H9 (cell line): Measurements from ENCODE around the gene IQCF6. TPM values are rescaled to one million over a fixed set of nuclear protein-coding genes. Genes with fewer than 3 reads are reported as not detected.

ENCODE experiments used
- DNase-seq: peaks from one replicate; pipeline ENCODE4 v3.0.0-alpha.2; 2017
- H2AFZ ChIP-seq: one replicate; pipeline ENCODE4 v1.6.1; 2013; ENCODE audit warnings: mild to moderate bottlenecking, low read length, control low read depth, moderate library complexity
- H2AK5ac ChIP-seq: 2 replicates; pipeline ENCODE4 v1.6.1; 2013; ENCODE audit warnings: low read length, control low read depth, mixed read lengths; ENCODE audit not compliant: insufficient read length
- H2BK120ac ChIP-seq: one replicate; pipeline ENCODE4 v1.6.1; 2013; ENCODE audit warnings: low read depth, mild to moderate bottlenecking, low read length, control low read depth, inconsistent platforms; ENCODE audit not compliant: poor library complexity, severe bottlenecking
- H2BK12ac ChIP-seq: 2 replicates; pipeline ENCODE4 v1.6.1; 2013; ENCODE audit warnings: low read length, control low read depth, mixed read lengths, low read depth; ENCODE audit not compliant: insufficient read length
- H2BK15ac ChIP-seq: 2 replicates; pipeline ENCODE4 v1.6.1; 2013; ENCODE audit warnings: low read depth, low read length, control low read depth
- H2BK20ac ChIP-seq: one replicate; pipeline ENCODE4 v1.6.1; 2013; ENCODE audit warnings: low read depth, mild to moderate bottlenecking, low read length, control low read depth, inconsistent platforms; ENCODE audit not compliant: poor library complexity, severe bottlenecking
- H2BK5ac ChIP-seq: 2 replicates; pipeline ENCODE4 v1.6.1; 2013; ENCODE audit warnings: low read length, control low read depth, mixed read lengths; ENCODE audit not compliant: insufficient read length
- H3K14ac ChIP-seq: 2 replicates; pipeline ENCODE4 v1.6.1; 2013; ENCODE audit warnings: low read length, control low read depth; ENCODE audit not compliant: insufficient read depth
- H3K18ac ChIP-seq: 2 replicates; pipeline ENCODE4 v1.6.1; 2013; ENCODE audit warnings: low read depth, mild to moderate bottlenecking, mixed read lengths, low read length, control low read depth; ENCODE audit not compliant: insufficient read length
- H3K23ac ChIP-seq: 2 replicates; pipeline ENCODE4 v1.6.1; 2013; ENCODE audit warnings: low read length, control low read depth, mixed read lengths, low read depth; ENCODE audit not compliant: insufficient read length
- H3K23me2 ChIP-seq: 2 replicates; pipeline ENCODE4 v1.6.1; 2013; ENCODE audit warnings: low read depth, mild to moderate bottlenecking, mixed read lengths, low read length, control low read depth; ENCODE audit not compliant: insufficient read length, poor library complexity, severe bottlenecking
- H3K27ac ChIP-seq: 2 replicates; pipeline ENCODE4 v1.5.1; 2013; ENCODE audit warnings: low read length, control low read depth, mixed read lengths, low read depth; ENCODE audit not compliant: insufficient read length
- H3K27me3 ChIP-seq: 2 replicates; pipeline ENCODE4 v1.6.1; 2013; ENCODE audit warnings: low read length, control low read depth, inconsistent platforms; ENCODE audit not compliant: insufficient read depth
- H3K4ac ChIP-seq: 2 replicates; pipeline ENCODE4 v1.6.1; 2013; ENCODE audit warnings: low read depth, mild to moderate bottlenecking, control low read depth, inconsistent platforms, low read length, moderate library complexity
- H3K4me1 ChIP-seq: 2 replicates; pipeline ENCODE4 v1.6.1; 2013; ENCODE audit warnings: low read length, control low read depth, inconsistent platforms; ENCODE audit not compliant: insufficient read depth
- H3K4me2 ChIP-seq: 2 replicates; pipeline ENCODE4 v1.6.1; 2013; ENCODE audit warnings: low read length, control low read depth, mixed read lengths; ENCODE audit not compliant: insufficient read length, insufficient read depth
- H3K56ac ChIP-seq: 2 replicates; pipeline ENCODE4 v1.6.1; 2013; ENCODE audit warnings: low read depth, mild to moderate bottlenecking, mixed read lengths, low read length, control low read depth; ENCODE audit not compliant: insufficient read length
- H3K79me1 ChIP-seq: 2 replicates; pipeline ENCODE4 v1.6.1; 2013; ENCODE audit warnings: low read depth, mild to moderate bottlenecking, moderate library complexity, low read length, control low read depth, inconsistent platforms; ENCODE audit not compliant: insufficient read depth, poor library complexity, severe bottlenecking
- H3K79me2 ChIP-seq: 2 replicates; pipeline ENCODE4 v1.6.1; 2013; ENCODE audit warnings: low read length, control low read depth, inconsistent platforms; ENCODE audit not compliant: insufficient read depth
- H3K9ac ChIP-seq: 2 replicates; pipeline ENCODE4 v1.6.1; 2013; ENCODE audit warnings: low read length, control low read depth, mixed read lengths; ENCODE audit not compliant: insufficient read length; ENCODE audit errors: extremely low read depth
- H3K9me3 ChIP-seq: one replicate; pipeline ENCODE4 v1.6.1; 2013; ENCODE audit warnings: low read depth, low read length, inconsistent platforms; ENCODE audit not compliant: control insufficient read depth
- H3T11ph ChIP-seq: one replicate; pipeline ENCODE4 v1.6.1; 2013; ENCODE audit warnings: mild to moderate bottlenecking, low read length, control low read depth, inconsistent platforms
- H4K20me1 ChIP-seq: one replicate; pipeline ENCODE4 v1.6.1; 2013; ENCODE audit not compliant: control insufficient read depth, insufficient read length, insufficient read depth
- H4K5ac ChIP-seq: 2 replicates; pipeline ENCODE4 v1.6.1; 2013; ENCODE audit warnings: low read depth, mild to moderate bottlenecking, mixed read lengths, low read length, control low read depth; ENCODE audit not compliant: insufficient read length
- H4K8ac ChIP-seq: replicated peaks from 2 replicates; pipeline ENCODE4 v1.6.1; 2013; ENCODE audit warnings: low read length, control low read depth, mixed read lengths, low read depth; ENCODE audit not compliant: insufficient read length
- H4K91ac ChIP-seq: 2 replicates; pipeline ENCODE4 v1.6.1; 2013; ENCODE audit warnings: low read depth, mild to moderate bottlenecking, moderate library complexity, mixed read lengths, low read length, control low read depth; ENCODE audit not compliant: insufficient read length
- H3K27ac Mint-ChIP-seq, 3 experiments: 2 replicates in 2 of 3; 3 replicates in 1 of 3; pipeline ENCODE4 v1.8.0; 2020 to 2021; ENCODE audit warnings: mixed read lengths in 3 of 3, mild to moderate bottlenecking in 1 of 3, moderate library complexity in 1 of 3
- H3K27me3 Mint-ChIP-seq: 2 replicates; pipeline ENCODE4 v1.8.0; 2021; ENCODE audit warnings: low read depth, mild to moderate bottlenecking, moderate library complexity, mixed read lengths
- H3K36me3 Mint-ChIP-seq, 3 experiments: 2 replicates in 2 of 3; 3 replicates in 1 of 3; pipeline ENCODE4 v1.8.0; 2020 to 2021; ENCODE audit warnings: low read depth in 3 of 3, mixed read lengths in 3 of 3; ENCODE audit not compliant: insufficient read depth in 1 of 3
- H3K4me1 Mint-ChIP-seq, 2 experiments: 2 replicates each; pipeline ENCODE4 v1.8.0; 2020; ENCODE audit warnings: mixed read lengths in 2 of 2
- H3K4me3 Mint-ChIP-seq, 2 experiments: 2 replicates in 1 of 2; 3 replicates in 1 of 2; pipeline ENCODE4 v1.8.0; 2020 to 2021; ENCODE audit warnings: mild to moderate bottlenecking in 2 of 2, mixed read lengths in 2 of 2, moderate library complexity in 1 of 2
- H3K9me3 Mint-ChIP-seq, 2 experiments: 2 replicates in 1 of 2; 3 replicates in 1 of 2; pipeline ENCODE4 v1.8.0; 2020; ENCODE audit warnings: mild to moderate bottlenecking in 2 of 2, mixed read lengths in 2 of 2, moderate library complexity in 1 of 2
- CTCF ChIP-seq: fragments of 200-600 bp; sonication (generic); conservative IDR thresholded peaks from 3 replicates; pipeline ENCODE4 v1.8.0; 2021; ENCODE audit warnings: antibody characterized with exemption, mild to moderate bottlenecking
- WGBS: extraction: QIAGEN DNeasy Blood & Tissue Kit; methylation state at CpG from one replicate; pipeline ENCODE4 v1.1.7; 2013; ENCODE audit warnings: missing lambda C conversion rate, low lambda C conversion rate, mixed read lengths; ENCODE audit not compliant: insufficient read length; ENCODE audit errors: extremely low coverage; 5-methylcytosine and 5-hydroxymethylcytosine counted together
- total RNA-seq: library from RNA; stranded (reverse); gene quantifications from 2 replicates; pipeline ENCODE4 v1.2.1, GENCODE V29; 2021

Gene IQCF6
- total RNA-seq, 1 experiment from 2014 or later, result not detected

- Histone ChIP-seq H3K27ac (no peak overlapping the region), H3K79me1 (no peaks in the 10 kb centered on the region), H2AK5ac (no peak overlapping the region), H3K4me1 (peaks cover 5% of the 10 kb centered on the region; the same call in 1 of the 2 replicates), H3K23me2 (no peaks in the 10 kb centered on the region), H2BK120ac (no peak overlapping the region), H2BK20ac (no peak overlapping the region), H3K4me2 (no peak overlapping the region), H3K18ac (no peak overlapping the region), H3T11ph (no peak overlapping the region), H4K91ac (no peak overlapping the region), H3K14ac (no peak overlapping the region), H3K9me3 (no peaks in the 10 kb centered on the region), H3K9ac (no peak overlapping the region), H4K8ac (no peak overlapping the region), H2BK12ac (no peak overlapping the region), H3K56ac (no peak overlapping the region), H2BK5ac (no peak overlapping the region), H3K27me3 (no peaks in the 10 kb centered on the region), H4K5ac (no peak overlapping the region), H3K79me2 (no peaks in the 10 kb centered on the region), H4K20me1 (no peaks in the 10 kb centered on the region), H3K23ac (no peak overlapping the region), H2BK15ac (no peak overlapping the region), H3K4ac (no peak overlapping the region), H2AFZ (no peak overlapping the region)
- Mint-ChIP-seq H3K4me3 (no peak overlapping the region), H3K4me1 (peaks cover 63 to 67% of the 10 kb centered on the region in 2 experiments), H3K27ac (peak overlapping the region in 1 of 3 experiments; percentile 5; a peak in 2 of 7 replicates), H3K27me3 (peaks cover 2% of the 10 kb centered on the region; the same call in 1 of the 2 replicates), H3K36me3 (no peaks in the 10 kb centered on the region), H3K9me3 (no peaks in the 10 kb centered on the region; a peak in 1 of 5 replicates)
- WGBS, result no CpG with 5 or more reads among the region's 5 CpGs
- no peak for DNase-seq
- no peak for TF ChIP-seq CTCF
Measured at GRCh38 chr3:51800750-51801125, 21.7 kb upstream of the IQCF6 start.
